COR-L47 (cell line): ENCODE data around the gene VWF.
"Not testable (repeated sequence)": the region's sequence is repeated elsewhere in the genome, so short reads cannot be mapped to it uniquely, and the experiment has no call there.

Experiments used
- DNase-seq: peaks from one replicate; lab custom pipeline; 2025; lab: John Stamatoyannopoulos, UW

VWF gene

DNA sequence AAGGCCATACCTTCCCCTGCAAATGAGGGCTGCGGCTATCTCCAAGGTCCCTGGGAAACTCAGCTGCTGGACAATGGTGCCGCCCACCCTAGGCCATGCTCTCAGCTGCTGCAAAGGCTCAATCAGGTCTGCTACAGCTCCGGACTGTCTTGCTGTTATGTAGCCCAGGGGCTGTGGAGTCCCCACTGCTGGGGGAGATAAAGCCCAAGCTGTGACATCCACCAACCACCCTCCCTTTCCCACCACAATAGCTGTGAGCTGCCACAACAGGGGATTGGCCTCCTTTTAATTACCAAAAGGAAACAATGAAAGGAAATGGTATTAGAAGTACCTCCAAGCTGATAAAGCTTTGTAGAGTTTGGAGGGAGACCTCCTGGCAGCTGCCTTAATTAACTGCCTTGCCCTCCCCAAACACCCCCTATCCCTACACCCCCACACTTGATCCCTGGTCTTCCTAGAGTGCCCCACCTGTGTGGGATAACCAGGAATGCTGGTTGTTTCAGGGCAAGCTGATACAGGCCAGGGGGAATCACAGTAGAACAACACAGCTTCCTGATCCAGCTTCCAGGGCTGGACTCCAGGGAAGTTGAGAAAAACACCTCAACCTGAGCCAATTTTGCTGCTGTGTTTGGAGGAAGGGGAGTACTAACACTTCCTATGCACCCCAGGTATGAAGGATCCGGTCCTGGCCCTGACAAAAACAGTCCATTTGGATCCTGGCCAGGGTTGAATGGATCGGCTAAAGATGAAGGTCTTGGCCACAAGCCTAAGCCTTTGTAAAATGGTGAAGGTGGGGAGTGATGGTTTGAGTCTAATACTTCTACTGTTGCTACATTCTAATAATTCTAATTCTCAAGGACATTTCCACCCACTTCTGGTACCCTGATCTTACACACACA is at the start of gene VWF:
VWF (minus strand) TSS at position 260 of the 899 bp plus-strand sequence. CDS start 1,474 bp downstream, outside the sequence.
- DNase-seq, result no peak

DNA sequence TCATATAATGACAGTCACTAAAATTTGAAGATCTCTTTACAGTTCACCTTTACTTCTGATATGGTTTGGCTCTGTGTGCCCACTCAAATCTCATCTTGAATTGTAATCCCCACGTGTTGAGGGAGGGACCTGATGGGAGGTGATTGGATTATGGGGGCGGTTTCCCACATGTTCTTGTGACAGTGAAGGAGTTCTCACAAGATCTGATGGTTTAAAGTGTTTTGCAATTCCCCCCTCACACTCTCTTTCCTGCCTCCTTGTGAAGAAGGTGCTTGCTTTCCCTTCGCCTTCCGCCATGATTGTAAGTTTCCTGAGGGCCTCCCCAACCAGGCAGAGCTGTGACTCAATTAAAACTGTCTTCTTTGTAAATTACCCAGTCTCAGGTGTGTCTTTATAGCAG is 48.4 kb upstream of the VWF start:
- no peak for DNase-seq

DNA sequence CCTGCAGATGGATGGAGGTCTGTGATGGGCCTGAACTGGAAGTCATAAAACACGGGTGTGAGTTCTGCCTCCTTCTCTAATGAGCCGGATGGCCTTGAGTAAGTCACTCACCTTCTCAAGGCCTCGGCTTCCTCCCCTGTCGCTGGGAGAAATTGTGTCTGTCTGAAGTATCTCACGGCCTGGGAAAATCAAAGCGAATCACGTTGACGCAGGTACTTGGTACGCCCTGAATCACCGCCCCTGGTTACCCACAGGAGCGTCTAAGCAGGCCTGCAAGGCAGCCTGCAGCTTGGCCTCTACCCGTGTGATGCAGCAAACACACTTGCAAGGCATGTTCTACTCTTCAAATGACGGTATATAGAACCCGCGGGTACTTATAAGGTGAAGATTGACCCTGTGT is 47.6 kb upstream of the VWF start:
- DNase-seq, result no peak

DNA sequence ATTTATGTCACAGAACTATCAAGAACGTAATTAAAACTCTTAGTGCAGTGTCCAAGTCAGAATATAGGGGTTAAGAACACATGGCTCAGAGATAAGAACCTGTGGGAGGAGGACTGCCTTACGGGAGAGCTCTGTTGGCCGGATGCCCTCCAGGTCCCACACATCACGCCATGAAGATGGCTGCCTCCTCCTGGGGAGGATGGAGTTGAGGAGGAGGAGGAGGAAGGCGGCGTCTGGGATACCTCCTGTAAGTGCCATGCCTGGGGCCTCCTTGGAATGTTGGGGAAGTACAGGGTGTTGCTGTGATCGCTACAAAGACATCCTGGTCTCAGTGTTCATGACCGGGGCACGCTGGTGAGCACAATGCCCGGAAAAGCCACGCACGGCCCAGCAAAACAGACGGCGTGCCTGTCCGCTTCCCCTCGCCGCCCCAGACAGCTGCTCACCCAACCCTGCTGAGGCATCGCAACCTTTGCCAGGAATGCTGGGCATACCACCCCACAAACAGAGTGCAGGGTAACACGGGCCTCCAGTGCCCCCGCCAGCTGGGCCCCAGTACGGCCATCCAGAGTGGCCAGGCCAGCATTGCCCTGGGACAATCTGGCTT is 47.0 kb upstream of the VWF start:
- DNase-seq, result no peak

DNA sequence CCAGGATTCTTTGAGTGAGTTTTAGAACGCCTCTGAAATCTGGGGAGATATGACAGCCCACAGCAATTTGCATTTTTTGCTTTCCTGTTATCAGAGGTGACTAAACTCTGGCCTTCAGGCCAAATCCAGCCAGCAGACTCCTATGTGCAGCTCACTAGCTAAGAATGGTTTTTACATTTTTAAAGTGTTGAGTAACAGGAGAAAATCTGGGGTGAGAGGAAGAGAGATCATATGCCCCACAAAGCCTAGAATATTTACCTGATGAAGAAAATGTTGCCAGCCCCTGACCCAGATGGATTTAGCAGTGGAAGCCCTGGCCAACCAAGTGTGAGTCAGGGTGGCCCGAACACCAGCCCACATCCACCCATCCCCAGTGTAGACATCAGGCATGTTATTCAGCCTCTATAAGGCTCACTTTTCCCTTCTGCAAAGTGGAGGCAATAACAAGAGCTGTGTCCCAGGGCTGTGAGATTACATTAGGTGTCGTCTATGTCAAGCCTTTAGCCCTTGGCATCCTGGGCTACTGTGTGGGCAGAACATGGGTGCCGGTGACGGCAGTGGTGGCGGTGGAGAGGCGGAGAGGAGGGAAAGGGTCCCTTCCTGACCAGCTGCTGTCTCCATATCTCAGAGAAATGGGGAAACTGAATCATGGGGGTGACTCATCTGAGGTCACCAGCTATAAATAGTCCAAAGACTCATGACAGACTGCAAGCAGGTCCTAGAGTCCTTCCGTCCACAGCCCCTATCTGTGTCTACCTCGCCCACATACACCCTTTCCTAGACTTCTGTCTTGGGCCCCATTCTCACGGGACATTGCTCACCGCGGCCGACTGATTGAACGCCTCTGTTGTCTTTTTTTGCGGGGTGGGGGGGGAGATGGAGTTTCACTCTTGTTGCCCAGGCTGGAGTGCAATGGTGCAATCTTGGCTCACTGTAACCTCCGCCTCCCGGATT is 43.1 kb upstream of the VWF start:
- no peak for DNase-seq

DNA sequence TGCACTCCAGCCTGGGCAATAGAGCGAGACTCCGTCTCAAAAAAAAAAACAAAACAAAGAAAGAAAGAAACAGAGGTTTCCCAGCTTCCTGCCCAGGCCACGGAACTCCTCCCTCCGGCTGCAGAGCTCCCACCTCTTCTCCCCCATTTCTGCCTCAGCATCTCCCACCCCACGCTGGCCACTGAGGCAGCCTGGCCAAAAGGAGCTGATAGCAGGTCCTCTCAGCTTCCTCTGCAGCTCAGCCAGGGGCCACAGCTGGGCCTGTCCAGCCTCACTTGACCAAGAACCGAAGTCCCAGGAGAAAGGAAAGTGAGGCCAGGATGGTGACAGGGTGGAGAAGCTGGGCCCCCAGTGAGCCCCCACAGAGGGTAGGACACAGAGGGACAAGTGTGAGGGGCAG is 42.3 kb upstream of the VWF start:
- DNase-seq, result no peak

DNA sequence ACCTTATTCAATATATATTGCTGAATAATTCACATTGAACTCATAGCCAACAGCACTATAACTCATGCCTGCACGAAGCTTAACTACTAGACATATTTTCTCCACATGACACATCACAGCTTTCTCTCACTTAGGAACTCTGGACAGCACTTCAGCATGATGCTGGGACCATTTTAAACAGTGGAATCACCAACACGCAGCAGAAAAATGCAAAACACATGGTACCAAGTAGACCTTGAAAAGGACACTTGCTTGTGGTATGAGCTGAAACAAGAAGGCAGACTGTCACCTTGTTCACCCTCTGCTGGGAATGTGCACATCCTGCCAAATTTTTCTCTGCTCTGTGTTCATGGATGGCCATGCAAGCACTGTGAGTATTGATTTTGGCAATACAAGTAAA is 40.9 kb upstream of the VWF start:
- no peak for DNase-seq

DNA sequence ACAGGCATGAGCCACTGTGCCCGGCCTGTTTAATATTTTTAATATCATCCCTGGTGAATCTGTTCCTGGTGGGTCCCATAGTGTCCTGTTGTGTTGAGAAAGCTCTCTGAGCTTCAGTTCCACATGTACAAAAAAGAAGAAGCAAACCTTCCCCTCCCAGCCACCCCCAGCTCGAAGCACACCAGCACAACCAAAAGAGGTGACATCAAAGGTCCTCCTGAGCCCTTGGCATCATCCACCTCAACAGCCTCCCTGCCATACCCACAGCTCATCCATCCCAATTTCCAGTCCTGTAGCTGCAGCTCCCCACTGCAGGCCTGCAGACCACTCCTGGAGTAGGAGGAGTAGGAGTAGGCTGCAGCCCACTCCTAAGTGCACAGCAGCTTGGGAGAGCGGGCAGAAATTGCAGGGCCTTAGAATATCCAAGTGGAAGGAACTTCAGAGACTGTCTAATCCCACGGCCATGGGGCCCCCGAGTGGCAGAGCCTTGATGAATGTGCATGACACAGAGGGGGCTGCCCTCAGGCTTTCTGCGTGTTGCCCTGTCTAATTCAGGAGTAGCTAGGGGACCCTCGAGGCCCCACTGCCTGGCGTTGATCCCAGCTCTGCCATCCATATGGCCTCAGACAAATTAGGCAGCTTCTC is 39.1 kb upstream of the VWF start:
- DNase-seq, result no peak

DNA sequence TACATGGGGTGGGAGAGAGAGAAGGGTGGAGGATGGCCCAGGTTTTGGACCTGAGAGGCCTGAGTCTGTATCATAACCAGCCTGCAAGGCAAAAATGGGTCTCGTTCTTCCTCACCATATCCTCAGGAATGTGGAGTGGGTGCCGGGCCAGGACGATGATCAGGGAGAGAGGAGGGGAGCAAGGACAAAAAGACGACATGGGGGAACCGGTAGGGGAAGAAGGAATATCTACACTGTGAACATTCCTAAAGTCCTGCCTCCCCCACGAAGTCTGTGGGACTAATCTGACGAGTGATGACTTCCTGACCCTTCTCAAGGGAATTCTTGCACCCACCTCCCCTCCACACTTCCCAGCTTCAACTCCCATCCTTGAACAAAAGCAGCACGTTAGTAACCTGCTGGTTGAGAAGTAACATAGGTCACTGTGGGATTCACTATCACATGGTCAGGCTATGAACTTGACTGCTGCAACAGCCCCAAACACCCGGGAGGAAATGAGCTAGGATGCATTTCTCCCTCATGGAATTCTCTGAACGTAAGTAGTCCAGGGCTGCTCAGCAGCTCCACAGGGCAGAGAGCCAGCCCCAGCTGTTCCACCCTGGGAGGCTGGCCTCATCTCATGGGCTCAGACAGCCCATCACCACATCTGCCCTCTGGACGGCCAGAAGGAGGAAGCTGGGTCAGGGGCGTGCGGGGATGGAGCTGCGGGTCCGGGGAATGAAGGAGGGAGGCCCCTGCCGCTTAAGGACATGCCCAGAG is 36.8 kb upstream of the VWF start:
- no peak for DNase-seq

DNA sequence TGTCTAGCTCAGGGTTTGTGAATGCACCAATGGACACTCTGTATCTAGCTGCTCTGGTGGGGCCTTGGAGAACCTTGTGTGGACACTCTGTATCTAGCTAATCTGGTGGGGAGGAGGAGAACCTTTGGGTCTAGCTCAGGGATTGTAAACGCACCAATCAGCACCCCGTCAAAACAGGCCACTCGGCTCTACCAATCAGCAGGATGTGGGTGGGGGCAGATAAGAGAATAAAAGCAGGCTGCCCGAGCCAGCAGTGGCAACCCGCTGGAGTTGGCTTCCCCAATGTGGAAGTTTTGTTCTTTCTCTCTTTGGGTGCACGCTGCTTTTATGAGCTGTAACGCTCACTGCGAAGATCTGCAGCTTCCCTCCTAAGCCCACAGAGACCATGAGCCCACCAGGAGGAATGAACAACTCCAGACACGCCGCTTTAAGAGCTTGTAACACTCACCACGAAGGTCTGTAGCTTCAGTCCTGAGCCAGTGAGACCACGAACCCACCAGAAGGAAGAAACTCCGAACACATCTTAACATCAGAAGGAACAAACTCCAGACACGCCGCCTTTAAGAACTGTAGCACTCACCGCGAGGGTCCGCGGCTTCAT is 35.7 kb upstream of the VWF start:
- not testable (repeated sequence) for DNase-seq

DNA sequence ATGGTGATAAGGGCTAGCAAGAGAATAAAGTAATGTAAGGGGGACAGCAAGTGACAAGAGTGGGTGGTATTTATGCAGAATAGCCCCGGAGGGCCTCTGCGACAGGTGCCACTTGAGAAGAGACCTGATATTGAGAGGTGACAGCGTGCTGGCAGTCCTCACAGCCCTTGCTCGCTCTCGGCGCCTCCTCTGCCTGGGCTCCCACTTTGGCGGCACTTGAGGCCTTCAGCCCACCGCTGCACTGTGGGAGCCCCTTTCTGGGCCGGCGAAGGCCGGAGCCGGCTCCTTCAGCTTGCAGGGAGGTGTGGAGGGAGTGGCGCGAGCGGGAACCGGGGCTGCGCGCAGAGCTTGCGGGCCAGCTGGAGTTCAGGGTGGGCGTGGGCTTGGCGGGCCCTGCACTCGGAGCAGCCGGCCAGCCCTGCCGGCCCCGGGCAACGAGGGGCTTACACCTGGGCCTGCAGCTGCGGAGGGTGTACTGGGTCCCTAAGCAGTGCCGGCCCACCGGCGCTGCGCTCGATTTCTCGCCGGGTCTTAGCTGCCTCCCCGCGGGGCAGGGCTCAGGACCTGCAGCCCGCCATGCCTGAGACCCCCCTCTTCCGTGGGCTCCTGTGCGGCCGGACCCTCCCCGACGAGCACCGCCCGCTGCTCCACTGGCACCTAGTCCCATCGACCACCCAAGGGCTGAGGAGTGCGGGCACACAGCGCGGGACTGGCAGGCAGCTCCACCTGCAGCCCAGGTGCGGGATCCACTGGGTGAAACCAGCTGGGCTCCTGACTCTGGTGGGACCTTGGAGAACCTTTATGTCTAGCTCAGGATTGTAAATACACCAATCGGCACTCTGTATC is 34.9 kb upstream of the VWF start:
- not testable (repeated sequence) for DNase-seq

DNA sequence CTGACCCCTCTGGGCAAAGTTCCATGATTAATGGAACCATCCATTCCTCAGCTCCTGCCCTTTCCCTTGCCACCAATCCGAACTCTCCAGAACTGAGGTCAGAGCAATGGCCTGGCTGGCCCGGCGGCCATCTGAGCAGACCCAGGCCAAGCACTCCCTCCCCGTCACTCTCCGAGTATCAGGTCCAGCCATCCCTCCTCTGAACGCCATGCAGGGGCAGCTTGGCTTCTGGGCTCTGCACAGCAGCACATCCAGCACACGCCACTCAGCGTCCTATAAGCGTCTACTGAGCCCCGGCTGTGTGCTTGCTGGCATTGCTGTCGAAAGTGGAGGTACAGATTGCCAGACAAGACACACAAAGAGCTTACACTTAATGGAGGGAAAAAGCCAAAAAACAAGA is 34.3 kb upstream of the VWF start:
- no peak for DNase-seq

DNA sequence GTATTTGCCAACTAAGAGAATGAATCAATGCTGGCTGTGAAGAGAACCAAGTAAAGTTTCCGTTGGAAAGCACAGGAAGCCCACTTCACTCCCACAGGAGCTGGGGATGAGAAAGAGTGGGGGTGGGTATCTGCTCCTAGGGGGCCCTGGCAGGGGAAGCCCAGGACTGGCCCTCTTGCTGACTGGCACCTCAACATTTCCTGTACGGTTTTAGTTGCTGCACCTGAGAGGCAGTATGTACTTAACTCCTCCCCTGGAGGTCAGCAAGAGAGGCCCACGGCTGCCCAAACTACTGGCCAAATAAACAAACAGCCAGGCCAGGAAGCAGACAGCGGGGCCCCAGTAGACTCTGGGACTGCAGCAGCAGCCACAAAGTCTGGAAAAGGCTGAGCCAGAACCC is 33.8 kb upstream of the VWF start:
- no peak for DNase-seq

DNA sequence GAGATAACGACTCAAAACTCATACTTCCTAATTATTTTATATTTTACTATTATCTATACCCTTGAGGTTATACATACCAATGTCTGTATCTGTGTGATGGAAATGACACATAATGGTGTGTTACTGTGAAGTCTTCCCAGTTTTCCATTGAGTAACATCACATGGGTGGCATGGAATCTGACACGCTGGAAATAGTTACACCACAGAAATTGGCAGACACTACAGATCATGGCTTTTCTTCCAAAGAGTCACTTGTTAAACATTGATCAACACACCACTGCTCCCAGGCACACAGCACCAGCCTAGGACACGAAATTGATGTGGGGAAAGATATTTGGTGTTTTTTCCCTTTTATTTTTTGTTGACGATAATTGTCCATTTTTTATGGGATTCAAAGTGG is 33.0 kb upstream of the VWF start:
- DNase-seq, result no peak

DNA sequence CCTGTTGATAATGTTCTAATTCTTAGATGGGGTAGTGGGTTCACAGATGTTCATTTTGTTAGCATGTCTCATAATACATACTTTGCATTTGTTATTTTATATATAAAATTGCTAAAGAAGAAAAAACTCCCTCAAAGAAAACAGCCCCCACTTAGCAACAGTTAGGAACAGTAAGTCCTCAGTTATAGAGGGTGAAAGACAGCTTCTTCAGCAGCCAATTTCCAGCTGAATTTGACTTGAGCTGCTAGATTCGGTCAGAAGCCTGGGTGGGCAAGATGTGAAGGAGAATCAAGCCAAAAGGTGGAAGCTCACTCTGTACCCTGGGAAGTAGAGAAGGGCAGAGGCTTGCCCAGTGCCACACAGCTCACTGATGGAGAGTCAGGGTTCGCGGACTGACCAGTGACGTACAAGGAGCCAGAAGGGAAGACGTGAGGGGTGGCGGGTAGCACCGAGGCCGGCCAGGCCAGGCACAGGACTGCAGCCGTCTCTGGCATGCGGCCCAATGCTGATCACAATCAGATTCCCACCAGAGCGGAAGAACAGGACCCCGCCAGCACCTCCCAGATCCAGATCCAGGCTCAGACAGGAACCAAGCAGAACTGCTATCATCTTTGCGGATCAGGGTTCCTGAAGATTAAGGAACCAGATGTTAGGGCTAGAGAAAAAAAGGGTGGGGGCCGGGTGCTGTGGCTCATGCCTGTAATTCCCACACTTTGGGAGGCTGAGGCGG is 30.4 kb upstream of the VWF start:
- DNase-seq, result no peak

DNA sequence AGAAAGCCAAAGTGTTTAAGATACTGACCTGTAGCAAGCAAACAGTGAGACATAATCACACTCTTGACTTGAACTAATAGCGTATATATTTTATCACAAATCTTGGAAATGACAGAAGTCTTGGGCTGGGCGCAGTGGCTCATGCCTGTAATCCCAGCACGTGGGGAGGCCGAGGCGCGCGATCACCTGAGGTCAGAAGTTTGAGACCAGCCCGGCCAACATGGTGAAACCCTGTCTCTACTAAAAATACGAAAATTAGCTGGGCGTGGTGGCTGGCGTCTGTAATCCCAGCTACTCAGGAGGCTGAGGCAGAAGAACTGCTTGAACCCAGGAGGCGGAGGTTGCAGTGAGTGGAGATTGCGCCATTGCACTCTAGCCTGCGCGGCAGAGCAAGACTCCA is 24.3 kb upstream of the VWF start:
- not testable (repeated sequence) for DNase-seq

DNA sequence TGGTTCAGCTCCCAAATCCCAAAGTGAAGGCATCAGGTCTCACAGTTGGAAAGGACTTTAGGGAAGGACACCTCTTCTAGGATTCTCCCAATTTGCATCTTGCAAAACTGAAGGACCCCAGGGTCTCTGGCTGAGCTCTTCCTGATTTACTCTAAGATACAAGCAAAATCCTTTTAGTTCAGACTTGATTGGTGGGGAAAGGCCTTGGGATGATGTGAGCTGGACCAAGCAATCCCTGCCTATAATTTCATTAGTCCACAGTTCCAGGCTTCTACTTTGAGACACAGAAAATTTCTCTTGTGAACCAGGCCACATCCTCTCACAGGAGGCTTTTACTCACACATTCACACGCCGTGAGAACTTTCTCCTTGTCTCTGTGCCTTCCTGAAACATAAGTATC is 23.6 kb upstream of the VWF start:
- DNase-seq, result no peak

DNA sequence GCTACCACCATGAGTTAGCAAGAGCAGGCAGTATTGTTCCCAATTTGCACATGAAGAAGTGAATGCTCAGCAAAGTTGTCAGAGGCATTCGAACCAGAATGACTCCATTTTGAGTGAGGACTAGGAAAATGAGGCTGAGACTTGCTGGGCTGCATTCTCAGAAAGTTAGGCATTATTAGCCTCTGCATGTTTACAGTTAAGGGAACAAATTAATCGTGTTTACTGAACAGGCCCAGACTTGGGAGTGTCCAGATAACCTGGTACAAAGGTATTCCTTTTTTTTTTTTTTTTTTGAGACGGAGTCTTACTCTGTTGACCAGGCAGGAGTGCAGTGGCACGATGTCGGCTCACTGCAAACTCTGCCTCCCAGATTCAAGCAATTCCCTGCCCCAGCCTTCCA is 22.5 kb upstream of the VWF start:
- DNase-seq, result no peak

DNA sequence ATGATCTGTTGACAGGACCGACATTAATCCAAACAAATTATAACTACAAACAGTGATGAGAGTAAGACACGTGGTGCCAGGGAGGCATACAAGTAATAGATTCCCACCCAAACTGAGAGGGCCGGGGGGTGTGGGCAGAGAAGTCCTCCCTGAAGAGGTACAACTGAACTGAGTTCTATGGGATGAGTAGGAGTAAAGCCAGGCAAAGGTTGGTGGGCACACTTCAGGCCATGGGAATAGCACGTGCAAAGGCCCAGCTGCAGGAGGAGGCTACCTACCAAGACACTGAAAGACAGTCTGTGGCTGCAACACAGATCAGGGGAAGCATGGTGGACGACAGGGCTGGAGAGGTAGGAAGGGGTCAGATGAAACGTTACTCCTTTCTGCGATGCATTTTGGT is 22.0 kb upstream of the VWF start:
- DNase-seq, result no peak
